DND-41 (cell line): Measurements from ENCODE around the gene LNX1.

ENCODE experiments used
- EZH2 ChIP-seq: IDR thresholded peaks from 3 replicates; pipeline ENCODE4 v1.6.1; 2012; ENCODE audit warnings: borderline replicate concordance, low read depth, mild to moderate bottlenecking, moderate library complexity, low read length, inconsistent platforms; ENCODE audit not compliant: severe bottlenecking
- TF ChIP-seq, protein P1 (sequence below): IDR thresholded peaks from 2 replicates; pipeline ENCODE4 v1.5.1; 2012; ENCODE audit warnings: borderline replicate concordance, low read length, moderate library complexity, mild to moderate bottlenecking; ENCODE audit not compliant: poor library complexity, severe bottlenecking; ENCODE audit errors: extremely low read depth

- TF ChIP-seq, protein P1, sequence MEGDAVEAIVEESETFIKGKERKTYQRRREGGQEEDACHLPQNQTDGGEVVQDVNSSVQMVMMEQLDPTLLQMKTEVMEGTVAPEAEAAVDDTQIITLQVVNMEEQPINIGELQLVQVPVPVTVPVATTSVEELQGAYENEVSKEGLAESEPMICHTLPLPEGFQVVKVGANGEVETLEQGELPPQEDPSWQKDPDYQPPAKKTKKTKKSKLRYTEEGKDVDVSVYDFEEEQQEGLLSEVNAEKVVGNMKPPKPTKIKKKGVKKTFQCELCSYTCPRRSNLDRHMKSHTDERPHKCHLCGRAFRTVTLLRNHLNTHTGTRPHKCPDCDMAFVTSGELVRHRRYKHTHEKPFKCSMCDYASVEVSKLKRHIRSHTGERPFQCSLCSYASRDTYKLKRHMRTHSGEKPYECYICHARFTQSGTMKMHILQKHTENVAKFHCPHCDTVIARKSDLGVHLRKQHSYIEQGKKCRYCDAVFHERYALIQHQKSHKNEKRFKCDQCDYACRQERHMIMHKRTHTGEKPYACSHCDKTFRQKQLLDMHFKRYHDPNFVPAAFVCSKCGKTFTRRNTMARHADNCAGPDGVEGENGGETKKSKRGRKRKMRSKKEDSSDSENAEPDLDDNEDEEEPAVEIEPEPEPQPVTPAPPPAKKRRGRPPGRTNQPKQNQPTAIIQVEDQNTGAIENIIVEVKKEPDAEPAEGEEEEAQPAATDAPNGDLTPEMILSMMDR: no peak
- TF ChIP-seq EZH2: no peak
These were observed 91.5 kb downstream of the LNX1 start for GRCh38 chr4:53499791-53500190.
